Left lung (tissue), 10 donors: ENCODE results near the gene DVL1. TPM values are rescaled to one million over a fixed set of nuclear protein-coding genes. Genes with fewer than 3 reads are reported as not detected.

Experiments used
- ATAC-seq: fragments of 200-7000 bp; cut with Tn5 transposase; one replicate; pipeline ENCODE4 v1.9.1; 2020; ENCODE audit warnings: moderate library complexity
- DNase-seq, 4 donors: peaks; one replicate each; pipeline ENCODE4 v3.0.0-alpha.2; 2013 to 2020
- H3K27ac ChIP-seq, 2 donors: fragments of 200-600 bp; sonication (generic) in 1 of 2; one replicate each; pipeline versions ENCODE4 v1.5.0 to v1.8.0; 2020 to 2021
- H3K27me3 ChIP-seq, 2 donors: fragments of 200-600 bp; sonication (generic) in 1 of 2; one replicate each; pipeline versions ENCODE4 v1.5.0 to v1.8.0; 2020 to 2021
- H3K36me3 ChIP-seq, 2 donors: fragments of 200-600 bp; sonication (generic) in 1 of 2; one replicate each; pipeline versions ENCODE4 v1.5.0 to v1.8.0; 2020 to 2021
- H3K4me1 ChIP-seq, 2 donors: fragments of 200-600 bp; one replicate each; pipeline ENCODE4 v1.8.0; 2021
- H3K4me3 ChIP-seq, 2 donors: fragments of 200-600 bp; sonication (generic) in 1 of 2; one replicate each; pipeline versions ENCODE4 v1.5.0 to v1.8.0; 2020 to 2021; ENCODE audit warnings: mild to moderate bottlenecking in 1 of 2
- H3K9me3 ChIP-seq, 2 donors: fragments of 200-600 bp; sonication (generic) in 1 of 2; one replicate each; pipeline versions ENCODE4 v1.5.0 to v1.8.0; 2020 to 2021
- intact Hi-C, 2 donors: fragments of 100-400 bp; cut with DNase I; formaldehyde crosslinking; loops; one replicate each; pipeline versions ENCODE4 v1.11.2 to v1.14.2; 2022
- polyA plus RNA-seq, 6 donors: library from polyadenylated mRNA; unstranded; fragments of 120-200 nt; gene quantifications; one replicate each; pipeline ENCODE4 v1.2.1, GENCODE V29; 2013; ENCODE audit not compliant: insufficient read length in 6 of 6
- total RNA-seq, 2 donors: library from RNA; stranded (reverse); fragmentation: NEBNext Ultra II Directional; extraction: Animal tissue kit (Norgen Biotek cat#: 25700); gene quantifications; one replicate each; pipeline ENCODE4 v1.2.1, GENCODE V29; 2021
- TF ChIP-seq, protein P1 (sequence below), 2 donors: fragments of 200-600 bp; sonication (generic) in 1 of 2; IDR thresholded peaks; one replicate each; pipeline versions ENCODE4 v1.5.0 to v1.8.0; 2021; ENCODE audit warnings: antibody characterized with exemption in 2 of 2
- donor health status: DM: no; HTN: yes; CAD: no.
- donor health status: DM: no; HTN: no; CAD: no.

DVL1 gene
- total and polyA plus RNA-seq, 8 donors: 20.6 to 81.2 (median 30.4) TPM

DNA sequence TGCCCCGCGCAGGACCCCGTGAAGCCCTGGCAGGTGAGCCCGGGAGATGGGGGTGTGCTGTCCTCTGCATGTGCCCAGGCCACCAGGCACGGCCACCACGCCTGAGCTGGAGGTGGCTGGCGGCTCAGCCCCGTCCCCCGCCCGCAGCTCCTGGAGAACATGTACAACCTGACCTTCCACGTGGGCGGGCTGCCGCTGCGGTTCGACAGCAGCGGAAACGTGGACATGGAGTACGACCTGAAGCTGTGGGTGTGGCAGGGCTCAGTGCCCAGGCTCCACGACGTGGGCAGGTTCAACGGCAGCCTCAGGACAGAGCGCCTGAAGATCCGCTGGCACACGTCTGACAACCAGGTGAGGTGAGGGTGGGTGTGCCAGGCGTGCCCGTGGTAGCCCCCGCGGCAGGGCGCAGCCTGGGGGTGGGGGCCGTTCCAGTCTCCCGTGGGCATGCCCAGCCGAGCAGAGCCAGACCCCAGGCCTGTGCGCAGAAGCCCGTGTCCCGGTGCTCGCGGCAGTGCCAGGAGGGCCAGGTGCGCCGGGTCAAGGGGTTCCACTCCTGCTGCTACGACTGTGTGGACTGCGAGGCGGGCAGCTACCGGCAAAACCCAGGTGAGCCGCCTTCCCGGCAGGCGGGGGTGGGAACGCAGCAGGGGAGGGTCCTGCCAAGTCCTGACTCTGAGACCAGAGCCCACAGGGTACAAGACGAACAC lies 16.3 kb downstream of the DVL1 start:
- intact Hi-C loops: no loop called here
- Histone ChIP-seq H3K4me3 (no peak overlapping the region), H3K27ac (no peak overlapping the region), H3K9me3 (no peaks in the 10 kb centered on the region), H3K36me3 (peaks cover 0 to 40% of the 10 kb centered on the region in 2 donors), H3K4me1 (peaks cover 0 to 9% of the 10 kb centered on the region in 2 donors), H3K27me3 (no peaks in the 10 kb centered on the region)
- ATAC-seq: peak; percentile 45
- TF ChIP-seq, protein P1, sequence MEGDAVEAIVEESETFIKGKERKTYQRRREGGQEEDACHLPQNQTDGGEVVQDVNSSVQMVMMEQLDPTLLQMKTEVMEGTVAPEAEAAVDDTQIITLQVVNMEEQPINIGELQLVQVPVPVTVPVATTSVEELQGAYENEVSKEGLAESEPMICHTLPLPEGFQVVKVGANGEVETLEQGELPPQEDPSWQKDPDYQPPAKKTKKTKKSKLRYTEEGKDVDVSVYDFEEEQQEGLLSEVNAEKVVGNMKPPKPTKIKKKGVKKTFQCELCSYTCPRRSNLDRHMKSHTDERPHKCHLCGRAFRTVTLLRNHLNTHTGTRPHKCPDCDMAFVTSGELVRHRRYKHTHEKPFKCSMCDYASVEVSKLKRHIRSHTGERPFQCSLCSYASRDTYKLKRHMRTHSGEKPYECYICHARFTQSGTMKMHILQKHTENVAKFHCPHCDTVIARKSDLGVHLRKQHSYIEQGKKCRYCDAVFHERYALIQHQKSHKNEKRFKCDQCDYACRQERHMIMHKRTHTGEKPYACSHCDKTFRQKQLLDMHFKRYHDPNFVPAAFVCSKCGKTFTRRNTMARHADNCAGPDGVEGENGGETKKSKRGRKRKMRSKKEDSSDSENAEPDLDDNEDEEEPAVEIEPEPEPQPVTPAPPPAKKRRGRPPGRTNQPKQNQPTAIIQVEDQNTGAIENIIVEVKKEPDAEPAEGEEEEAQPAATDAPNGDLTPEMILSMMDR (IDR thresholded peaks at IDR 0.05): no peak
- DNase-seq: no peak

- Histone ChIP-seq H3K27ac (no peak overlapping the region), H3K36me3 (peaks cover 0 to 41% of the 10 kb centered on the region in 2 donors), H3K4me1 (peaks cover 0 to 9% of the 10 kb centered on the region in 2 donors), H3K27me3 (no peaks in the 10 kb centered on the region), H3K4me3 (no peak overlapping the region), H3K9me3 (no peaks in the 10 kb centered on the region)
- ATAC-seq: no peak
- DNase-seq: no peak
- TF ChIP-seq, protein P1 (IDR thresholded peaks at IDR 0.05): no peak
- intact Hi-C loops: no loop called here
These were observed 17.0 kb downstream of the DVL1 start for GRCh38 chr1:1332031-1332755.

- Histone ChIP-seq H3K27ac (no peak within 1 kb of the TSS), H3K4me3 (no peak within 1 kb of the TSS), H3K9me3 (no peaks in the 10 kb centered on the region), H3K4me1 (peaks cover 1 to 16% of the 10 kb centered on the region in 2 donors), H3K36me3 (peaks cover 0 to 39% of the 10 kb centered on the region in 2 donors), H3K27me3 (no peaks in the 10 kb centered on the region)
- TF ChIP-seq, protein P1 (IDR thresholded peaks at IDR 0.05): no peak
- DNase-seq (no peak), ATAC-seq (peak; percentile 4)
- intact Hi-C loops: no loop called here
These were observed 17.9 kb downstream of the DVL1 start, which contains the start of gene TAS1R3 for GRCh38 chr1:1331068-1331965. TAS1R3 (plus strand) TSS chr1:1331280; CDS start chr1:1331346, 66 bp downstream.

DNA sequence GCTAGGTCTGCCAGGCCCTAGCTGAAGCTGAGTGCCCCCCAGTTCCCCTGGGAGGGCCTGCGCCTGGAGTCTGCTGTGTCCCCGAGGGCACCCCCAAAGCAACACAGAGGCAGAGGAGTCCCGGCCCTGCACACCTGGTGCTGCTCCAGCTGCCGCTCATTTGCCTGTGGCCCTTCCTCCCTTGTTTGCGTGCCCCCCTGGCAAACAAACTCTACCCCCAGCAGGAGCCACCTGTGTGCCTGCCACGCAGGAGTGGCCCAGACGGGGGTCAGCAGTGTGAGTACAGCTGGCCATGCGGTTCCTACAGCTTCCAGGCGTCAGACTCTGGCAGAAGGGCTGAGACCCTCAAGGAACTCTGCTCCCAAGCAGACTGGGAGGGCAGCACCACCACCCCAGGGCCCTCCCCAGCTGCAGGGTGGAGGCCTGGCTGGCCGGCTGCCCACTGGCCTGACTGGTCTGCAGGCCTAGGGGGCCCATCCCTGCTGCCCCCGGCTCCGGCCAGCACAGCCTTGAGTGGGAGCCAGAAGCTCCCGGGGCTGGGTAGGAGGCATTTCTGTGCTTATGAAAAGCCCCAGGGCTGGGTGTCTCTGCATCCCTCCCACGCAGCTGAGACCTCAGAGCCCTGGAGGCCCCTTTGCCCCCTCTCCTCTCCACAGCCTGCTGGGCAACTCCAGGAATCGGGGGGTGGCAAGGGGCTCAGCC lies 18.7 kb downstream of the DVL1 start:
- no peaks in the 10 kb centered on the region for H3K27me3 ChIP-seq
- H3K27ac ChIP-seq: no peak overlapping the region
- no peak for ATAC-seq
- peaks cover 0 to 31% of the 10 kb centered on the region in 2 donors for H3K36me3 ChIP-seq
- TF ChIP-seq, protein P1 (IDR thresholded peaks at IDR 0.05): no peak
- peaks cover 9 to 24% of the 10 kb centered on the region in 2 donors for H3K4me1 ChIP-seq
- DNase-seq: no peak
- no peak overlapping the region for H3K4me3 ChIP-seq
- intact Hi-C loops: no loop called here
- H3K9me3 ChIP-seq: no peaks in the 10 kb centered on the region
